ENCODE measurements around the gene MTUS2. TPM values are rescaled to one million over a fixed set of nuclear protein-coding genes. Genes with fewer than 3 reads are reported as not detected.

MTUS2 gene
- total and polyA plus RNA-seq, 2 of the 8 experiments (the other 6 are each of a cell fraction or from before 2014, with no cell fraction given): 0.18 to 0.80 TPM

DNA sequence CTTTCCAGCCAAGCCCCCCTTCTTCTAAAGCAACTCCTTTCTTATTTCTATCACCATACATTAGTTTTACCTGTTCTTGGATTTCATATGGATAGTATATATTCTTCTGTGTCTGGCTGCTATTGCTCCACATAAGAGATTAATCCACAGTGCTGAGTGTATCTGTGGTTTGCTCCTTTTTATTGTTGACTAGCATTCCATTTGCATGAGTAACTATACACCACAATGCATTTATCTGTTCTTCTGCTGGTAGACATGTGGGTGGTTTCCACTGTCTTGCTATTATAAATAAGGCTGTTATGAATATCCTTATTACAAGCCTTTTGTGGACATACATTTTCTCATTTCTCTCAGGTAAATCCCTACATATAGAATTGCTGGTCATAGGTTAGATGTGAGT, 637.2 kb downstream of the MTUS2 start:
- no peak overlapping the region for H3K9ac ChIP-seq (replicated peaks in 1 of 4; ENCODE audit: extremely low read depth in 1 of 4, low read depth in 3 of 4, low read length in 3 of 4)
- H3K4ac ChIP-seq (replicated peaks; ENCODE audit: insufficient read length, low read depth, low read length): no peak overlapping the region
- CTCF ChIA-PET (ENCODE audit: partially characterized antibody): interaction anchor here (0.7 kb wide), 1 partner anchor 8 kb away, joined by 4 read pairs; no protein-coding TSS in a partner anchor
- no peak overlapping the region for H2AFZ ChIP-seq (ENCODE audit: low read length)
- no peak overlapping the region for H3K18ac ChIP-seq (ENCODE audit: extremely low read depth, low read length)
- H4K20me1 ChIP-seq (replicated peaks in 1 of 2; ENCODE audit: control insufficient read depth in 1 of 2, insufficient read depth in 2 of 2, low read length in 2 of 2): no peaks in the 10 kb centered on the region
- H2BK20ac ChIP-seq (ENCODE audit: low read length): no peak overlapping the region
- H3K4me1 ChIP-seq (replicated peaks in 1 of 4; ENCODE audit: control insufficient read depth in 3 of 4, insufficient read depth in 4 of 4, low read length in 3 of 4): peaks cover 0 to 4% (median 0%) of the 10 kb centered on the region in 4 experiments; a peak in 2 of 7 replicates
- no peak overlapping the region for H3K4me2 ChIP-seq (ENCODE audit: insufficient read depth in 1 of 2, low read depth in 2 of 2, low read length in 2 of 2)
- no peak overlapping the region for H2BK120ac ChIP-seq (replicated peaks; ENCODE audit: low read depth, low read length)
- H3K4me3 ChIP-seq (ENCODE audit: extremely low read depth in 1 of 4, insufficient read depth in 2 of 4, low read depth in 3 of 4, low read length in 4 of 4): no peak overlapping the region
- H3K79me2 ChIP-seq (ENCODE audit: control insufficient read depth in 1 of 2, insufficient read depth in 2 of 2, low read length in 2 of 2): no peaks in the 10 kb centered on the region
- H3K23me2 ChIP-seq (ENCODE audit: low read depth, low read length): no peaks in the 10 kb centered on the region
- H2BK5ac ChIP-seq (ENCODE audit: low read depth, low read length): no peak overlapping the region
- H3K79me1 ChIP-seq (ENCODE audit: low read depth, low read length): no peaks in the 10 kb centered on the region
- H3K27me3 ChIP-seq (replicated peaks in 1 of 4; ENCODE audit: control insufficient read depth in 3 of 4, extremely low read depth in 1 of 4, insufficient read depth in 3 of 4, low read length in 3 of 4): no peaks in the 10 kb centered on the region; a peak in 1 of 7 replicates
- no peak for FAIRE-seq
- no peak overlapping the region for H3K14ac ChIP-seq (ENCODE audit: insufficient read length)
- no peak overlapping the region for H2AK5ac ChIP-seq (ENCODE audit: low read depth, low read length)
- no peak overlapping the region for H4K8ac ChIP-seq (ENCODE audit: extremely low read depth, insufficient read depth, low read length)
- no peak overlapping the region for H3K23ac ChIP-seq (ENCODE audit: insufficient read length)
- no peak overlapping the region for H4K5ac ChIP-seq (ENCODE audit: insufficient read length, low read depth, low read length)
- no peak for DNase-seq (ENCODE audit: low read depth in 1 of 2, low spot score in 2 of 2)
- no peak overlapping the region for H3K56ac ChIP-seq (replicated peaks; ENCODE audit: insufficient read length, low read depth, low read length)
- no peak overlapping the region for H2BK12ac ChIP-seq (ENCODE audit: low read depth, low read length)
- H3K36me3 ChIP-seq (ENCODE audit: control insufficient read depth in 2 of 4, insufficient read depth in 4 of 4, low read length in 3 of 4): no peaks in the 10 kb centered on the region
- H3K27ac ChIP-seq (ENCODE audit: low read depth, low read length): no peak overlapping the region
- 0 out of 4 replicates have a peak, but pooled peaks cover 0 to 3% of the 10 kb centered on the region in 2 experiments for H3K9me3 ChIP-seq (ENCODE audit: insufficient read depth in 2 of 2, low read depth in 1 of 2, low read length in 1 of 2)
- no peak overlapping the region for H4K91ac ChIP-seq (replicated peaks; ENCODE audit: insufficient read length, low read length)
- POLR2A ChIA-PET (ENCODE audit: partially characterized antibody): no interaction called here
- no peak overlapping the region for H2BK15ac ChIP-seq (ENCODE audit: low read length)
- TF ChIP-seq, protein P1, sequence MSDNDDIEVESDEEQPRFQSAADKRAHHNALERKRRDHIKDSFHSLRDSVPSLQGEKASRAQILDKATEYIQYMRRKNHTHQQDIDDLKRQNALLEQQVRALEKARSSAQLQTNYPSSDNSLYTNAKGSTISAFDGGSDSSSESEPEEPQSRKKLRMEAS (IDR thresholded peaks at IDR 0.05): no peak
- TF ChIP-seq SP4 (IDR thresholded peaks at IDR 0.05; ENCODE audit: low read length): no peak
